H1 (cell line): ENCODE results near the gene PES1. TPM values are rescaled to one million over a fixed set of nuclear protein-coding genes. Genes with fewer than 3 reads are reported as not detected.
A peak's percentile ranks its signal among the peaks of the same experiment; 100 is the strongest.

Experiments
- CTCF ChIA-PET: fragments of 300-600 bp; sonication (Branson Sonifier 250); formaldehyde crosslinking; loops from one replicate; lab custom pipeline; 2021; ENCODE audit not compliant: partially characterized antibody; lab: Charles Lee
- POLR2A ChIA-PET: fragments of 300-600 bp; sonication (Branson Sonifier 250); formaldehyde crosslinking; loops from one replicate; lab custom pipeline; 2021; ENCODE audit warnings: inconsistent platforms; ENCODE audit not compliant: partially characterized antibody; lab: Charles Lee
- DNase-seq, 2 experiments: peaks; one replicate each; pipeline versions ENCODE4 v3.0.0 to v3.0.0-alpha.2; 2010 to 2022; ENCODE audit warnings: low spot score in 2 of 2, low read depth in 1 of 2, mixed read lengths in 1 of 2
- FAIRE-seq: peaks from 2 replicates; lab custom pipeline; 2011; peaks lifted over from hg19 to GRCh38; lab: Jason Lieb, UNC
- H2AFZ ChIP-seq: 2 replicates; pipeline ENCODE4 v1.8.1; 2012; ENCODE audit warnings: low read length, inconsistent platforms
- H2AK5ac ChIP-seq: 2 replicates; pipeline ENCODE4 v1.6.1; 2013; ENCODE audit warnings: low read depth, low read length
- H2BK120ac ChIP-seq: replicated peaks from 2 replicates; pipeline ENCODE3; 2013; ENCODE audit warnings: low read depth, low read length, inconsistent platforms
- H2BK12ac ChIP-seq: 2 replicates; pipeline ENCODE4 v1.6.1; 2013; ENCODE audit warnings: low read depth, low read length
- H2BK15ac ChIP-seq: 2 replicates; pipeline ENCODE4 v1.6.1; 2013; ENCODE audit warnings: low read length
- H2BK20ac ChIP-seq: 2 replicates; pipeline ENCODE4 v1.6.1; 2013; ENCODE audit warnings: low read length
- H2BK5ac ChIP-seq: 2 replicates; pipeline ENCODE4 v1.6.1; 2013; ENCODE audit warnings: low read depth, low read length
- H3K14ac ChIP-seq: 2 replicates; pipeline ENCODE4 v1.6.1; 2013; ENCODE audit warnings: inconsistent platforms; ENCODE audit not compliant: insufficient read length
- H3K18ac ChIP-seq: 2 replicates; pipeline ENCODE4 v1.6.1; 2013; ENCODE audit warnings: low read length; ENCODE audit errors: extremely low read depth
- H3K23ac ChIP-seq: 2 replicates; pipeline ENCODE4 v1.6.1; 2013; ENCODE audit warnings: inconsistent platforms; ENCODE audit not compliant: insufficient read length
- H3K23me2 ChIP-seq: 2 replicates; pipeline ENCODE4 v1.6.1; 2013; ENCODE audit warnings: low read depth, low read length
- H3K27ac ChIP-seq: 2 replicates; pipeline ENCODE4 v1.6.1; 2011; ENCODE audit warnings: low read depth, low read length, inconsistent platforms
- H3K27me3 ChIP-seq, 4 experiments: replicated peaks in 1 of 4; 1 replicate in 1 of 4; 2 replicates in 3 of 4; pipeline versions ENCODE4 v1.6.1 to v1.8.1; 2011 to 2013; ENCODE audit warnings: low read length in 3 of 4, mild to moderate bottlenecking in 3 of 4, inconsistent platforms in 2 of 4, mixed read lengths in 2 of 4, moderate library complexity in 1 of 4; ENCODE audit not compliant: control insufficient read depth in 3 of 4, insufficient read depth in 3 of 4; ENCODE audit errors: extremely low read depth in 1 of 4
- H3K36me3 ChIP-seq, 4 experiments: 2 replicates each; pipeline versions ENCODE4 v1.6.1 to v1.8.1; 2011 to 2013; ENCODE audit warnings: mild to moderate bottlenecking in 4 of 4, low read length in 3 of 4, moderate library complexity in 2 of 4, control low read depth in 1 of 4, inconsistent platforms in 1 of 4; ENCODE audit not compliant: insufficient read depth in 4 of 4, control insufficient read depth in 2 of 4
- H3K4ac ChIP-seq: replicated peaks from 2 replicates; pipeline ENCODE3; 2013; ENCODE audit warnings: low read length, low read depth, mixed read lengths, inconsistent platforms; ENCODE audit not compliant: insufficient read length
- H3K4me1 ChIP-seq, 4 experiments: replicated peaks in 1 of 4; 1 replicate in 1 of 4; 2 replicates in 3 of 4; pipeline versions ENCODE4 v1.6.1 to v1.8.1; 2011 to 2013; ENCODE audit warnings: low read length in 3 of 4, inconsistent platforms in 2 of 4, mixed read lengths in 1 of 4; ENCODE audit not compliant: insufficient read depth in 4 of 4, control insufficient read depth in 3 of 4
- H3K4me2 ChIP-seq, 2 experiments: 2 replicates each; pipeline versions ENCODE4 v1.6.1 to v1.8.1; 2011 to 2013; ENCODE audit warnings: low read depth in 2 of 2, low read length in 2 of 2, control low read depth in 1 of 2, inconsistent platforms in 1 of 2, mild to moderate bottlenecking in 1 of 2; ENCODE audit not compliant: insufficient read depth in 1 of 2
- H3K4me3 ChIP-seq, 4 experiments: fragments of 200-600, 300-600 bp in 1 of 4; sonication (generic), shearing (Covaris generic), sonication (Bioruptor Twin) in 1 of 4; 2 replicates each; pipeline versions ENCODE4 v1.5.1 to v1.8.1; 2011 to 2016; ENCODE audit warnings: low read length in 4 of 4, low read depth in 3 of 4, control low read depth in 2 of 4, inconsistent platforms in 2 of 4, mild to moderate bottlenecking in 2 of 4, mixed read lengths in 1 of 4, moderate library complexity in 1 of 4; ENCODE audit not compliant: insufficient read depth in 2 of 4; ENCODE audit errors: extremely low read depth in 1 of 4
- H3K56ac ChIP-seq: replicated peaks from 2 replicates; pipeline ENCODE3; 2013; ENCODE audit warnings: low read depth, mild to moderate bottlenecking, mixed read lengths, low read length, inconsistent platforms; ENCODE audit not compliant: insufficient read length
- H3K79me1 ChIP-seq: 2 replicates; pipeline ENCODE4 v1.6.1; 2013; ENCODE audit warnings: low read depth, low read length, control low read depth
- H3K79me2 ChIP-seq, 2 experiments: 2 replicates each; pipeline versions ENCODE4 v1.6.1 to v1.8.1; 2012 to 2013; ENCODE audit warnings: low read length in 2 of 2, mild to moderate bottlenecking in 2 of 2, inconsistent platforms in 1 of 2; ENCODE audit not compliant: insufficient read depth in 2 of 2, control insufficient read depth in 1 of 2
- H3K9ac ChIP-seq, 4 experiments: replicated peaks in 1 of 4; 1 replicate in 1 of 4; 2 replicates in 3 of 4; pipeline versions ENCODE4 v1.6.1 to v1.8.1; 2011 to 2013; ENCODE audit warnings: low read depth in 3 of 4, low read length in 3 of 4, control low read depth in 2 of 4, mild to moderate bottlenecking in 2 of 4, moderate library complexity in 2 of 4, inconsistent platforms in 1 of 4; ENCODE audit errors: extremely low read depth in 1 of 4
- H3K9me3 ChIP-seq, 2 experiments: 2 replicates each; pipeline versions ENCODE4 v1.6.1 to v1.8.1; 2012 to 2013; ENCODE audit warnings: mild to moderate bottlenecking in 2 of 2, moderate library complexity in 2 of 2, control low read depth in 1 of 2, inconsistent platforms in 1 of 2, low read depth in 1 of 2, low read length in 1 of 2, mixed read lengths in 1 of 2; ENCODE audit not compliant: insufficient read depth in 2 of 2
- H4K20me1 ChIP-seq, 2 experiments: replicated peaks in 1 of 2; 2 replicates each; pipeline versions ENCODE3 to v1.8.1; 2011 to 2013; ENCODE audit warnings: inconsistent platforms in 2 of 2, low read length in 2 of 2, mild to moderate bottlenecking in 1 of 2; ENCODE audit not compliant: insufficient read depth in 2 of 2, control insufficient read depth in 1 of 2
- H4K5ac ChIP-seq: 2 replicates; pipeline ENCODE4 v1.6.1; 2013; ENCODE audit warnings: low read length, low read depth, mixed read lengths, inconsistent platforms; ENCODE audit not compliant: insufficient read length
- H4K8ac ChIP-seq: 2 replicates; pipeline ENCODE4 v1.8.0; 2013; ENCODE audit warnings: mild to moderate bottlenecking, moderate library complexity, low read length, inconsistent platforms; ENCODE audit not compliant: insufficient read depth; ENCODE audit errors: extremely low read depth
- H4K91ac ChIP-seq: replicated peaks from 2 replicates; pipeline ENCODE3; 2013; ENCODE audit warnings: low read length, mixed read lengths, inconsistent platforms; ENCODE audit not compliant: insufficient read length
- FOSL1 ChIP-seq: IDR thresholded peaks from 2 replicates; pipeline ENCODE4 v1.6.1; 2011; ENCODE audit warnings: mild to moderate bottlenecking, low read depth, low read length, moderate library complexity; ENCODE audit not compliant: insufficient read depth
- GTF2F1 ChIP-seq: IDR thresholded peaks from 2 replicates; pipeline ENCODE4 v1.6.1; 2012; ENCODE audit warnings: low read depth, low read length, improper control_type of control experiment, borderline replicate concordance
- JUN ChIP-seq: IDR thresholded peaks from 2 replicates; pipeline ENCODE4 v1.6.1; 2011; ENCODE audit warnings: low read depth, mild to moderate bottlenecking, improper control_type of control experiment, low read length
- JUND ChIP-seq: IDR thresholded peaks from 2 replicates; pipeline ENCODE4 v1.6.1; 2011; ENCODE audit warnings: mild to moderate bottlenecking, improper control_type of control experiment, low read length
- KDM4A ChIP-seq: IDR thresholded peaks from one replicate; pipeline ENCODE4 v1.7.1; 2012; ENCODE audit warnings: low read depth, mild to moderate bottlenecking, moderate library complexity, low read length, inconsistent platforms; ENCODE audit not compliant: severe bottlenecking
- POLR2AphosphoS5 ChIP-seq: IDR thresholded peaks from 2 replicates; pipeline ENCODE4 v1.6.1; 2011; ENCODE audit warnings: low read depth, low read length
- POU5F1 ChIP-seq: IDR thresholded peaks from 2 replicates; pipeline ENCODE4 v1.6.1; 2011; ENCODE audit warnings: low read depth, mild to moderate bottlenecking, low read length, moderate library complexity
- SIX5 ChIP-seq: IDR thresholded peaks from 2 replicates; pipeline ENCODE4 v1.6.1; 2011; ENCODE audit warnings: mild to moderate bottlenecking, low read depth, low read length
- WGBS, 2 experiments: shearing (Covaris generic) in 1 of 2; methylation state at CpG; one replicate each; pipeline versions ENCODE4 v1.1.6 to v1.1.7; 2013 to 2015; ENCODE audit warnings: low lambda C conversion rate in 2 of 2, mixed read lengths in 2 of 2, inconsistent platforms in 1 of 2, low coverage in 1 of 2, missing lambda C conversion rate in 1 of 2; ENCODE audit not compliant: insufficient replicate concordance in 2 of 2, insufficient coverage in 1 of 2, insufficient read length in 1 of 2; ENCODE audit errors: extremely low coverage in 1 of 2, missing lambda C conversion rate in 1 of 2; 5-methylcytosine and 5-hydroxymethylcytosine counted together
- polyA plus RNA-seq, 7 experiments: library from polyadenylated mRNA; depleted of rRNA in 3 of 7; stranded (reverse) in 5 of 7; unstranded in 2 of 7; fragments of >200 nt in 5 of 7; fragments of 200-250 nt in 2 of 7; gene quantifications; 1 replicate in 5 of 7; 2 replicates in 1 of 7; 4 replicates in 1 of 7; pipeline versions ENCODE4 v1.2.1 to v1.2.3, GENCODE V29; 2011 to 2013; ENCODE audit warnings: missing spikeins in 2 of 7, mixed read lengths in 2 of 7
- total RNA-seq: library from RNA; stranded (reverse); fragmentation: NEBNext Ultra II Directional; extraction: Animal tissue kit (Norgen Biotek cat#: 25700); gene quantifications from 2 replicates; pipeline ENCODE4 v1.2.1, GENCODE V29; 2021
- TF ChIP-seq, protein P1 (sequence below), 3 experiments: IDR thresholded peaks; 1 replicate in 2 of 3; 2 replicates in 1 of 3; pipeline versions ENCODE4 v1.5.1 to v1.6.1; 2011; ENCODE audit warnings: low read length in 3 of 3, mild to moderate bottlenecking in 3 of 3, inconsistent platforms in 2 of 3, low read depth in 1 of 3, moderate library complexity in 1 of 3; ENCODE audit not compliant: insufficient read depth in 1 of 3; ENCODE audit errors: control extremely low read depth in 1 of 3
- TF ChIP-seq, protein P2 (sequence below): IDR thresholded peaks from 2 replicates; pipeline ENCODE4 v1.6.1; 2012; ENCODE audit warnings: inconsistent platforms

PES1 gene
- total and polyA plus RNA-seq, 2 of the 8 experiments (the other 6 are each of a cell fraction or from before 2014, with no cell fraction given), result 121 to 191 TPM

DNA sequence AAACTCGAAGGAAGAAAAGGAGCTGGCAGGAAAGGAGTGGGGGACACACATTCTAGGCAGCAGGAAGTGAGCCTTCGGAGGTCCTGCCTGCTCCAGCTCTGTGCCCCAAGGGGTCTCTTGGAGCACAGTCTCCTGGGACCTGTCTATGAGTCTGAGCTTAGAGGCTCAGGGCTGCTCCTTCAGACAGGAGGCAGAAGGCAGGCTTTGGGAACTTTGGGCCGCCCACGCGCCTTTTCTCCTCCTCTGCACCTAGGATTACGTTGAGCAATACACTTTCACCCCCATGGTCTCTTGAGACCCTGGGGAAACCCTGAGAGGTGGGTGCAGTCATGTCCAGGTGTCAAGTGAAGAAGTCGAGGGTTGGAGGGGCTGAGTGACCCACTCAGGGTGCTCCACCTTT lies 16.2 kb upstream of the PES1 start:
- Histone ChIP-seq H2BK12ac (peak overlapping the region; percentile 97; the same call in 1 of the 2 replicates), H2BK20ac (no peak overlapping the region), H3K4ac (peak overlapping the region; percentile 8), H4K5ac (no peak overlapping the region), H3K9me3 (no peaks in the 10 kb centered on the region), H3K56ac (no peak overlapping the region), H2BK120ac (peak overlapping the region; percentile 19), H3K9ac (peak overlapping the region in 1 of 4 experiments; percentile 57; a peak in 1 of 7 replicates), H2AK5ac (no peak overlapping the region; the same call in 1 of the 2 replicates), H3K27me3 (no peaks in the 10 kb centered on the region), H4K91ac (peak overlapping the region; percentile 22), H3K23me2 (peaks cover 9% of the 10 kb centered on the region; the same call in 1 of the 2 replicates), H3K23ac (no peak overlapping the region), H3K79me1 (0 out of 2 replicates have a peak, but pooled peaks cover 2% of the 10 kb centered on the region), H3K4me1 (peaks cover 3 to 31% (median 12%) of the 10 kb centered on the region in 4 experiments), H4K20me1 (no peaks in the 10 kb centered on the region), H3K4me2 (peak overlapping the region; percentile 95 to 96), H4K8ac (no peak overlapping the region), H2BK15ac (no peak overlapping the region), H3K27ac (peak overlapping the region; percentile 24; the same call in 1 of the 2 replicates), H3K36me3 (peaks cover 8 to 26% (median 18%) of the 10 kb centered on the region in 4 experiments; a peak in 7 of 8 replicates), H2BK5ac (peak overlapping the region; percentile 97; the same call in 1 of the 2 replicates), H2AFZ (no peak overlapping the region), H3K4me3 (peak overlapping the region in 3 of 4 experiments; percentile 8 to 73 (median 48); a peak in 5 of 8 replicates), H3K18ac (peak overlapping the region; percentile 89), H3K14ac (no peak overlapping the region), H3K79me2 (peaks cover 0 to 15% of the 10 kb centered on the region in 2 experiments; a peak in 2 of 4 replicates)
- ChIA-PET POLR2A (interaction anchor here (0.9 to 3.5 kb wide), 9 partner anchors 10 to 184 kb away, joined by 3 to 16 read pairs (median 4); partner anchors contain the start of genes PES1 and SLC35E4), CTCF (interaction anchor here (0.5 to 7.0 kb wide), 14 partner anchors 10 to 274 kb away, joined by 3 to 52 read pairs (median 3); partner anchors contain the start of genes PES1 and SLC35E4)
- DNase-seq (no peak), FAIRE-seq (no peak)
- 93% methylated on average over 7 of the region's 7 CpGs; no CpG with 5 or more reads in 1 of the 2 experiments for WGBS, 2 experiments
- TF ChIP-seq, protein P1, sequence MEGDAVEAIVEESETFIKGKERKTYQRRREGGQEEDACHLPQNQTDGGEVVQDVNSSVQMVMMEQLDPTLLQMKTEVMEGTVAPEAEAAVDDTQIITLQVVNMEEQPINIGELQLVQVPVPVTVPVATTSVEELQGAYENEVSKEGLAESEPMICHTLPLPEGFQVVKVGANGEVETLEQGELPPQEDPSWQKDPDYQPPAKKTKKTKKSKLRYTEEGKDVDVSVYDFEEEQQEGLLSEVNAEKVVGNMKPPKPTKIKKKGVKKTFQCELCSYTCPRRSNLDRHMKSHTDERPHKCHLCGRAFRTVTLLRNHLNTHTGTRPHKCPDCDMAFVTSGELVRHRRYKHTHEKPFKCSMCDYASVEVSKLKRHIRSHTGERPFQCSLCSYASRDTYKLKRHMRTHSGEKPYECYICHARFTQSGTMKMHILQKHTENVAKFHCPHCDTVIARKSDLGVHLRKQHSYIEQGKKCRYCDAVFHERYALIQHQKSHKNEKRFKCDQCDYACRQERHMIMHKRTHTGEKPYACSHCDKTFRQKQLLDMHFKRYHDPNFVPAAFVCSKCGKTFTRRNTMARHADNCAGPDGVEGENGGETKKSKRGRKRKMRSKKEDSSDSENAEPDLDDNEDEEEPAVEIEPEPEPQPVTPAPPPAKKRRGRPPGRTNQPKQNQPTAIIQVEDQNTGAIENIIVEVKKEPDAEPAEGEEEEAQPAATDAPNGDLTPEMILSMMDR (IDR thresholded peaks at IDR 0.05; ENCODE audit: control extremely low read depth in 1 of 3, insufficient read depth in 1 of 3, low read depth in 1 of 3, low read length in 3 of 3), result no peak
- TF ChIP-seq FOSL1, result no peak
- no peak for TF ChIP-seq JUND
- no peak for TF ChIP-seq SIX5
- no peak for TF ChIP-seq JUN
- TF ChIP-seq POLR2AphosphoS5, result no peak
- TF ChIP-seq POU5F1, result no peak
- TF ChIP-seq, protein P2, sequence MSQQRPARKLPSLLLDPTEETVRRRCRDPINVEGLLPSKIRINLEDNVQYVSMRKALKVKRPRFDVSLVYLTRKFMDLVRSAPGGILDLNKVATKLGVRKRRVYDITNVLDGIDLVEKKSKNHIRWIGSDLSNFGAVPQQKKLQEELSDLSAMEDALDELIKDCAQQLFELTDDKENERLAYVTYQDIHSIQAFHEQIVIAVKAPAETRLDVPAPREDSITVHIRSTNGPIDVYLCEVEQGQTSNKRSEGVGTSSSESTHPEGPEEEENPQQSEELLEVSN, result no peak
- no peak for TF ChIP-seq KDM4A
- TF ChIP-seq GTF2F1, result no peak
